AG08396 (cell line): ENCODE measurements around the gene SNX24.
"Not testable (repeated sequence)": the region's sequence is repeated elsewhere in the genome, so short reads cannot be mapped to it uniquely, and the experiment has no call there.

ENCODE experiments used
- DNase-seq: peaks from one replicate; pipeline ENCODE4 v3.0.0; 2012; ENCODE audit warnings: low spot score, mixed read lengths

The SNX24 gene, protein sequence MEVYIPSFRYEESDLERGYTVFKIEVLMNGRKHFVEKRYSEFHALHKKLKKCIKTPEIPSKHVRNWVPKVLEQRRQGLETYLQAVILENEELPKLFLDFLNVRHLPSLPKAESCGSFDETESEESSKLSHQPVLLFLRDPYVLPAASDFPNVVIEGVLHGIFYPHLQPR

DNA sequence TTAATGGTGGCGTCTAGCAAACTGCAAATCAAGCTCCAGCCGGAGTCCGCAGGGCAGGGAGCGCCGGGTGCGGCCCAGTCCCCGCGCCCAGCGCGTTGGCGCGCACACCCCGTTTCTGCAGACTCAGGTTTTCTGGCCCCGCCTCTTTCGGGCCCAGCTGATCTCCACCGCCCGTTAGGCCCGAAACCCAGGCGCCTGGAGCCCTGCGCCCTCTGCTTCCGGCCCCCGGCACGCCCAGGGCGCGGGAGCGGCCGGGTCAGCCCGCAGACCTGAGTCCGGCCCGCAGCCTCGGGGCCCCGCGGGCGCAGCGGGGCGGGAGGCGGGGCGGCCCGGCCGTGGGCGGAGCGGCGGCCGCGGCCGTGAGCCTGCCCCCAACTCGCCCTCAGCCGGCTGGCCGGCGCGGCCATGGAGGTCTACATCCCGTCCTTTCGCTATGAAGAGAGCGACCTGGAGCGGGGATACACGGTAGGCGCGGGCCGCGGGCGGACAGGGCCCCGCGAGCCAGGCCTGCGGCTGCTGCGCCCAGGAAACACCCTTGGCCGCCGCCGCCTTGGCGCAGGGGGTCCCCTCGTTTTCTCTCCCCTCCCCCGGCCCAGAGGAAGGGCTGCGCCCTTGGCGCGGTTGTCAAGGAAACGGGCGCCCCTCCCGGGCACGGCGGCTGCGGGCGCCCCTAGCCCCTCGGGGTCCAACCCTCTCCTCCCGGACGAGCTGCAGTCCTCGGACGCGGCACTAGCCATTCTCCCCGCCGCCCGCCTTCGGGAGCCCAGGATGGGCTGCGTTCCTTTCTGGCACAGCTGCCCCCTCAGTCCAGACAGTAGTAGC lies at the start of gene SNX24:
TSS of gene SNX24 (plus strand) at position 385 of the 822 bp plus-strand sequence. CDS start at position 406, 21 bp downstream.
- peak; percentile 93 for DNase-seq

DNA sequence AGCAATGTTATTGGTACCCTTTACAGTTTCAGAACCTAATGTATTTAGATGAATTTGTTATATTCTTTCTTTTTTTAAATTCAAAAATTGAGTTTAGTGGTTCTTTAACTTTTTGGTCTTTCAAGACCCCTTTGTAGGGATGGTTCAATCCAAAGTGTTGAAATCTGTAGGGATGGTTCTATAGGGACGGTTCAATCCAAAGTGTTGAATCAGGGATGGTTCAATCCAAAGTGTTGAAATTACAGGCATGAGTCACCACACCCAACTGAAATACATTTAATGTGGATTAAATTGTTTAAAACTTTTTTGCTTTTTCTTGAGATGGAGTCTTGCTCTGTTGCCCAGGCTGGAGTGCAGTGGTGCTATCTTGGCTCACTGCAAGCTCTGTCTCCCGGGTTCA lies 39.9 kb upstream of the SNX24 start:
- peak; percentile 7 for DNase-seq

DNA sequence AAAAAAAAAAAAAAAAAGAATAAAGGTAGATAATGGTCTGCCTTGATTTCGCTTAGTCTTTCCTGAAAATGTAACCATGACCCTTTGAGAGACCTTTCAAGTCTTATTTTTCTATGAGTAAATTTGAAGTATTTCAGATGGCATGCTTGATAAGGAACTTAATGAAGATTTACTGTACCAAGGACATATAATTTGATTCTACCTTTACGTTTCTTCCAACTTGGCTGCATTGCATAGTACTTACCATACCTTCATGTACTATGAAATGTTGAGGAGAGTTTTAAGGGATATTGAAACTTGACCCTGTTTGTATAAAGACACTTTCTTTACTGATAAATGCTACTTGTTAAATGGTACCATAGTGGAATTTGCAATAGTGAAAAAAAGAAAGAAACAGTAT lies 35.0 kb upstream of the SNX24 start:
- DNase-seq, result no peak

DNA sequence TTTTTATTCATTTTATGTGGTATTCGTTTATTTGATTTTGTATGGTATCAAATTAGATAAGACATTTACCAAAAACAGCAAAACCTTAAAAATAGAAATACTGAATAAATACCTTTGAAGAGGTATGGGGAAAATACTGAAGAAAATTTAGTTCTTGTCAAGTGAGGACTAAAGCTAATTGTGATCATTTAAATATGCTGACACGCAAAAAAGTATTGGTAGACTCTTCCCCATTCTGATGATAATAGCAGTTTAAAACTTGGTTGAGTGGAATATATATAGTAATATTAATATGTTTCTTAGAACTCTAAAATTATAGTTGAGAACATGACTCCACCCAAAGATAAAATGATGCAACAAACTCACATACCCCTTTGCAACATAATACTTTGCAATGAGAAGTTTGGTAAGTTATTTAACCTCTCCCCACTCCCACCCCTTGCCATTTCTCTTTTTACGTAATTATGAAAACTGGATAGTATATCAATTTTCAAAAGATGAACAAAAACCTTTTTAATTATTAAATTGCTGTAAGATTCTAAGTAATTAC lies 30.1 kb upstream of the SNX24 start:
- DNase-seq, result no peak

DNA sequence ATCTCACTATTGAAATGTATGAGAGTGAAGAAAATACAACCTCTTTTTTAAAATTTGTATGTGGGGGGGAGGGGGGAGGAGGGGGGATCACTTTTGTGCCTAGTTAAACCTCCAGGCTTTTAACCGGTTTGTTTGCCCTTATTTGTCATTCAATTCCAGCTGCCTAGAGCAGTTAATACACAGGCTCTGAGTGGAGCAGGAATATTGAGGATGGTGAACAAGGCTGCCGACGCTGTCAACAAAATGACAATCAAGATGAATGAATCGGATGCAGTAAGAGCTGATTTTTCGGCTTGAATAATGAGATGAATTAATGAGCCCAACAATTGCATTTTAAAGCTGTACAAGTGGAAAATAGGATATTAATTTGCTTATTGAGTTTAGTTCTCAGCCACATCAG lies 28.7 kb upstream of the SNX24 start:
- DNase-seq, result no peak

DNA sequence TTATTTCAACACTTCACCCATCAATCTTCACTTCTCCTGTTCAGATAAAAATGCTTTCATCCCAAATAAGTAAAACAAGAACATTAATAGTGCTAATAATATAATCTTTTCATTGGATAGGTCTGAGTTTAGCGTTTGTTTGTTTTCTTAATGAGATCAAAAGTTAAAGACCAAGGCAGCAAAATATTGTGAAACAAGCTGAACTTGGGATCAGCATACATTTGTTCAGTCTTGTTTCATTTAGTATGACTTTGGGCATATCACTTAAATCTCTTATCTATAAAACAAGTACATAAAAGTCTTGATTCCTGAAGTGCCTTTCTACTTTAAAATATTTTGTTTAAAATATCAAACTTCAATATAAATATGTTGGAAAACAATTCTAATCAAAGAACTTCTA lies 13.4 kb upstream of the SNX24 start:
- DNase-seq, result no peak

DNA sequence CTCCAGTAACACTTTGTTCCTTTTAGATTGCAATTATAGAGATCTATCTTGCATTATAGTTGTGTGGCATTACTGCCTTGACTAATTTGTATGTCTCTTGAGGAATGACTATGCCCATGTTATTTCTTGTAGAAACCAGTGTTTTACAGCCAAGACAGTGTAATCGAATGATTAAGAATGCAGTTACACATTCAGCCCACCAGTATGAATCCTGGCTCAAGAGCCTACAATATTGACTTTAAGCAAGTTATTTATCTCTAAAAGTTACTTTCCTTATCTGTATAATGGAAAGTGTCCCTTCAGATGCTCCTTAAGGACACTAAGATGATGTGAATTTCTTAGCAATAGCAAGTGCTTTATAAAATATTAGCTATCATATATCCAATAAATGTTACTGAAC lies 9.7 kb upstream of the SNX24 start:
- no peak for DNase-seq

DNA sequence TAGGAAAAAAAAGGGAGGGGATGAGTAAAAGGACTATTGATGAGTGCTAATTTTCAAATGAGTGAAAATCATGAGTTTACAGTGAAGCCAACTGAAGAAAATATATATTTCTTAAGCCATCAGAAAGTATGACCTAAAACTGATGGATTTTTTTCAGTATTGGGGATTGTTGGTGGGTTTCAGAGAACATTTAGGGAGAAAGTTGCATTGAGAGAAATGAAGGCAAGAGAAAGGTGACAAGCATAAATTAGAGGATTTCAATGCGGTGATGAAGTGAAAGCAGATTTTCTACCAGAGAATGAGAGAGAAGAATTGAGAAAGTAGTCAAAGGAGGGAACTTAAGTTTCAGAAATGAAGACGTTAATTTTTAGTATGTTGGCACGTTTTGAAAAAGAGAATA lies 8.5 kb upstream of the SNX24 start:
- no peak for DNase-seq

DNA sequence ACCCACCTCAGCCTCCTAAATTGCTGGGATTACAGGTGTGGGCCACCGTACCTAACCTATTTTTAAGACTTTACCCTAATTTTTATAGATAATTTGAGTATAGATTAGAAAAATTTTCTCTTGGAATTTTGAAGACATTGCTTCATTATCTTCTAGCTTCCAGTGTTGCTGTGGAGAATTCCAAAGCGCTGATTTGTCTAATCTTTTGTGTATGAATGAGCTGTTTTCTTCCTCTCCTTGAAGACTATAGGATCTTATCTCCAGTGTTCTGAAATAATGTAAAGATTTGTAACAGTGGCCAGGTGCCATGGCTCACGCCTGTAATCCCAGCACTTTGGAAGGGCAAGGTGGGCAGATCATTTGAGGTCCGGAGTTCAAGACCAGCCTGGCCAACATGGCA lies 5.7 kb upstream of the SNX24 start:
- DNase-seq, result no peak

DNA sequence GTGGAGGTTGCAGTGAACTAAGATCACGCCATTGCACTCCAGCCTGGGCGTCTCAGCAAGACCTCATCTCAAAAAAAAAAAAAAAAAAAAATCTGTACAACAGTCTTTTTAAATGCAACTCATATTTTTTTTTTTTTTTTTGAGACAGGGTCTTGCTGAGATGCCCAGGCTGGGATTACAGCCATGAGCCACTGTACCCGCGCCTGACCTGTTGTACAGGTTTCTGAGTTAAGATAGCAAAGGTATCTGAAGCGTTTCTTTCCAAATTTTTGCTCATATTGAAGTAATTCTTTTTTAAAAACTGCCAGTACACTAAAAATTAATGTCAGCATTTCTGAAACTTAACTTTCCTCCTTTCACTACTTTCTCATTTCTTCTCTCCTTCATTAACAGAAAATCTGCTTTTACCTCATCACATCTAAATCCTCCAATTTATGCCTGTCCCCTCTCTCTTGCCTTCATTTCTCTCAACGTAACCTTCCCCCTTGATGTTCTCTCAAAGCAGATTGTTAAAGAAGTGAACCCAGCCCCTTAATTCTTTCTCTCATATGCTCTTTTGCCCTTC lies 3.3 kb upstream of the SNX24 start:
- DNase-seq, result no peak

DNA sequence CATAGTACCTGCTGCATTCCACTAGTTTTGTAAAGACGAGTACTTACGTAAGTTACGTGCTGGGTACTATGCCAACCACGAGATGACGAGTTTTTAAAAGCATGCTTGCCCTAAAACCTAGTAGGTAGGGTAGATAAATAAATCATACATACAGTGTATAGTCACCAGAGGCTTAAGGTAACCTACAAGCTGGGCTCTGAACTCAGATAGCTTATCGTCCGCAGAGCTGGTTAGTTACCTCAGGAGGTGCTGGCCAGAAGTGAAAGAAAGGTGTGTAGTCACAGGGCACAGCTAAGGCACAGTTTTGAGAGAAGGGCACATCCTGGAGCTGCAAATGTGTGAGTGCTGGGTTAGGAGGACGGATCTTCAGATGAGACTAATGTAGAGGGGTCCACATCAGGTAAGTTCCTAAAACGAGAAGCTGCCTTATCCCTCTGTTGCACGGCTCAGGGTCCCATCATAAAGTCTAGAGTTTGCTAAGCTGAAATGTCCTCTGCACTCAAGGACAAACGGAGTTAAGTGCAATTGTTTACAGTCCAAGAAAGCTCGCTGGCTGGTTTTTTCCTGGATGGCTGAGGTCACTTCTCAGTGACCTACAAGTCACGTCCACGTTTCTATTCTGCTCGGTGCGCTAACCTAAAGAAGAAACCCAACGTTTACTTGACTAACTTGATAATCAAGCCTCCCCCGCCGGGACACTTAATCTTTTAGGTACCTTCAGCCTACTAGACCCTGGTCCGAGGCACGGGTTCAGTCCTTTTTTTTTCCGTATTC lies 1.1 kb upstream of the SNX24 start:
- DNase-seq, result no peak

DNA sequence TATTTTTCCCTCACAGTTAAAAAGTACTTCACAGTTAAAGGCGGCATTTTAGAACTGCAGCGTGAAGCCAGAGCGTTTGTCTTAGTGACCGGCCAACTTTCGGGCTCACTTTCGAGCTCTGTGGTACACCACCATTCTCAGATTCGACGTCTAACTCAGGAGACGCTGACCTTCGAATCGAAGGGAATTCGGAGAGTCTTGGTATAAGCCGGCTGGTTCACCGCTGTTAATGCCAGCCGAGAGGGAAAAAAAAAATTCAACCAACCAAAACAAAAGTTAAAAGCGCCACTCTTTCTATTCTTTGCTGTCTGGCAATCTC lies 544 bp upstream of the SNX24 start:
- no peak for DNase-seq

DNA sequence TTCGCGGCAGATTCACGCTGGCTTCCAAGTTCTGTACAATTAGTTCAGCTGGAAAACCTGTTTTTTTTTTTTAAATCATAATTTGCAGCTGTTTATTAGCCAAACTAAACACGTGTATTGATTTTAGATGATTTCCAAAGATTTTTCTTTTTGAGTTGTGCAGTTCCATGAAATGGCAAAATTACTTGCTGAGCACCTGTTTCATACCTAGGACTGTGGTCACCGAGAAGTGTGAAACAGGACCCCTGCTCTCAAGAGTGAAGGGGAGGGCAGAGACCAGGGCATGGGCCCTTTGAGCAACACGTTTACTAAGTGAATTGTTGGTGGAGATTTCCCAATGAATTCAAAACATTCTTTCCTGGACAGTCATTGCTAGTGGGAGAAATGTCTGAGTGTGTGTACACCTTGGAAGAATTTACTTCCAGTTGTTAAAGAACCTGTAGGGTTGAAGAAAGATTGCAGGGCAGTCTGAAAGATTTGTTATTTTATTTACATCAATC lies 688 bp downstream of the SNX24 start:
- peak; percentile 68 for DNase-seq

DNA sequence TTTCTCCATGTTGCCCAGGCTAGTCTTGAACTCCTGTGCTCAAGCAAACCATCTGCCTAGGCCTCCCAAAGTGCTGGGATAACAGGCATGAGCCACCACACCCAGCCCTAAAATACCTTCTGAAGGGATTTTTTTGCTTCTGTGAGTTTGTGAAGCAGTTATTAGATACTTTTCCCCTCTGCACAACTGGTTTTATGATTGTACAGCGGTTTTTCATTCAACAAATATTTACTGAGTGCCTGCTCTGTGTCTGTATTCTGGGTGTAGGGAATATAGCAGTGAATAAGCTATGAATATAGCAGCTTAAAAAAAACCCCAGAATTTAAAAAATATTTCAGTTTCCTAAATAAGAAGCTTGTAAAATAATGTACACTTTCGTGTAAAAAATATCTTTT lies 2.3 kb downstream of the SNX24 start:
- DNase-seq, result no peak

DNA sequence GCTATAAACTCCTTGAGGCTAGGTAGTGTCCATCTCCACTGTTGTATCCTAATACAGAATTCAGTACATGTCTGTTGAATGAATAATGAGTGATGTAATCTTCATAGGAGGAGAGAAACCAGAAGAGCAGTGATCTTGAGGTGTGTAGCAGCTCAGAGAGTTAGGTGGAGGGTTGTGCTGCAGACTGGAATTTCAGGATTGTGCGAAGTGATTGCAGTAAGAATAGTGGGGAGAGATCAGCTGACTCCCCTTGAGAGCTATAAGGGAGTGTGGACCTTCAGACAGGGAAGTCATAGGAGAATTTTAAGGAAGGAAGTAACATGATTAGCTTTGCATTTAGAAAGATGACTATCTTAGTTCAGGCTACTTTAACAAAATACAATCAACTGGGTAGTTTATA lies 4.4 kb downstream of the SNX24 start:
- no peak for DNase-seq

DNA sequence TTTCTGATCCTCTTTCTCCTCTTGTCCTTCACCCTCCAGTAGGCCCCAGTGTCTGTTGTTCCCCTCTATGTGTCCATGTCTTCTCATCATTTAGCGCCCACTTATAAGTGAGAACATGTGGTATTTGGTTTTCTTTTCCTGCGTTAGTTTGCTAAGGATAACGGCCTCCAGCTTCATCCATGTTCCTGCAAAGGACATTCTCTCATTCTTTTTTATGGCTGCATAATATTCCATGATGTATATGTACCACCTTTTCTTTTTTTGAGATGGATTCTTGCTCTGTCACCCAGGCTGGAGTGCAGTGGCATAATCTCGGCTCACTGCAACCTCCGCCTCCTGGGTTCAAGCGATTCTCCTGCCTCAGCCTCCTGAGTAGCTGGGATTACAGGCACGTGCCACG lies 12.1 kb downstream of the SNX24 start:
- DNase-seq, result not testable (repeated sequence)

DNA sequence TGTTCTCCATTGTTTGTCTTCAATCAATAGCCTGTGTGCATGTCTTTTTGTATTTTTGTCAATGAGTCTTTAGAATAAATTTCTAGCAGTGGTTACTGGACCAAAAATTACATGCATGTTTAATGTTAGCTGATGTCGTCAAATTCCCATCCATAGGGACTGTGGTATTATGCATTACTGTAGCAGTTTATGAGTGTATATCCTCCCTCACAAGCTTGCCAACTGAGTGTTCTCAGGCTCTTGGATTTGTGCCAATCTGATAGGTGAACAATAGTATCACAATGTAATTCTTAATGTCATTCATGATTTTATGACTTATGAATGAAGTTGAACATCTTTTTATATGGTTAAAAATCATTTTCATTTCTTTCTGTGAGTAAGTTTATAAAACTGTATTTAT lies 13.0 kb downstream of the SNX24 start:
- no peak for DNase-seq

DNA sequence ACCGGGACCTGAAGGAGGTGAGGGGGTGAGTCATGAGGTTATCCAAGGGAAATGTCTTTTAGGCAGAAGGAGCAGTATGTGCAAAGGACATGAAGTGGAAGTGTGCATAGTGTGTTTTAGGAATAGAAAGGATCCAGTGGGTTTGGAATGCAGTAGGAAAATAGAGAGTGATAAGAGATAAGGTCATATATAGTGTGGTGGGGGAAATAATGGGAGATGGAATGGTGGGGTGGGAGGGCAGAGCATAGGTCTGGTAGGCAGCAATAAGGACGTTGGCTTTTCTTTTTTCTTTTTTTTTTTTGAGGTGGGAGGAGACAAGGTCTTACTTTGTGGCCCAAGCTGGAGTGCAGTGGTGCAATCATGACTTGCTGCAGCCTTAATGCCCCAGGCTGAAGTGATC lies 17.8 kb downstream of the SNX24 start:
- DNase-seq, result no peak

DNA sequence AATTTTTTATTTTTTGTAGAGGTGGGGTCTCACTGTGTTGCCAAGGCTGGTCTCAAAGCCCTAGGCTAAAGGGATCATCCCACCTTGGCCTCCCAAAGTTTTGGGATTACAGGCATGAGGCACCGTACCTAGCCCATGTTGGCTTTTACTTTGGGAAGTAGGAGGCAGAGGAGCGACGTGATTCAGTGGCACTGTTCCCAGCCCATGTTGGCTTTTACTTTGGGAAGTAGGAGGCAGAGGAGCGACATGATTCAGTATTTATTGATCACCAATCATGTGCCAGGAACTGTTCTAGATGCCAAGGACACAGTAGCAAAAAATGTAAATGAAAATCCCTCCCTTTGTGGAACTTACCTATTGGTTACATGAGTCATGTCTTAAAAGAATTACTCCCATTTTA lies 18.3 kb downstream of the SNX24 start:
- no peak for DNase-seq

DNA sequence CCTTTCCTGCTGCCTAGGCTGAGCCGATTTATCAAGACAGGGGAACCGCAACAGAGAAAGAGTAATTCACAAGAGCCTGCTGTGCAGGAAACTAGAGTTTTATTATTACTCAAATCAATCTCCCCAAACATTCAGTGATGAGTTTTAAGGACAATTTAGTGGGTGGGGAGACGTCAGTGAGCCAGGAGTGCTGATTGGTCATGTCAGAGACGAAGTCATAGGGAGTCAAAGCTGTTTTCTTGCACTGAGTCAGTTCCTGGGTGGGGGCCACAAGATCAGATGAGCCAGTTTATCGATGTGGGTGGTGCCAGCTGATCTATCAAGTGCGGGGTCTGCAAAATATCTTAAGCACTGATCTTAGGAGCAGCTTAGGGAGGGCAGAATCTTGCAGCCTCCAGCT lies 19.0 kb downstream of the SNX24 start:
- DNase-seq, result no peak

DNA sequence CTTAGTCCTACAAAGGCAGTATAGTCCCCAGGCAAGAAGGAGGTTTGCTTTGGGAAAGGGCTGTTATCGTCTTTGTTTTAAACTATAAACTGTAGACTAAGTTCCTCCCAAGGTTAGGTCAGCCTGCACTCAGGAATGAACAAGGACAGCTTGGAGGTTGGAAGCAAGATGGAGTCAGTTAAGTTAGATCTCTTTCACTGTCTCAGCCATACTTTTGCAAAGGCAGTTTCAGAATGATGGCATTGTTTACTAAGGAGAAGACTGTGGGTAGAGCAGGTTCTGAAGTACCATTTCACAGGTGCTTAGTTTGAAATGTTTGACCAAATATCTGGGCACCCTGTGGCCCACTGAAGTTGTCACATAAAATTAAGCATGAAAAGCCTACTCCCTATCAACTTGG lies 19.4 kb downstream of the SNX24 start:
- no peak for DNase-seq

DNA sequence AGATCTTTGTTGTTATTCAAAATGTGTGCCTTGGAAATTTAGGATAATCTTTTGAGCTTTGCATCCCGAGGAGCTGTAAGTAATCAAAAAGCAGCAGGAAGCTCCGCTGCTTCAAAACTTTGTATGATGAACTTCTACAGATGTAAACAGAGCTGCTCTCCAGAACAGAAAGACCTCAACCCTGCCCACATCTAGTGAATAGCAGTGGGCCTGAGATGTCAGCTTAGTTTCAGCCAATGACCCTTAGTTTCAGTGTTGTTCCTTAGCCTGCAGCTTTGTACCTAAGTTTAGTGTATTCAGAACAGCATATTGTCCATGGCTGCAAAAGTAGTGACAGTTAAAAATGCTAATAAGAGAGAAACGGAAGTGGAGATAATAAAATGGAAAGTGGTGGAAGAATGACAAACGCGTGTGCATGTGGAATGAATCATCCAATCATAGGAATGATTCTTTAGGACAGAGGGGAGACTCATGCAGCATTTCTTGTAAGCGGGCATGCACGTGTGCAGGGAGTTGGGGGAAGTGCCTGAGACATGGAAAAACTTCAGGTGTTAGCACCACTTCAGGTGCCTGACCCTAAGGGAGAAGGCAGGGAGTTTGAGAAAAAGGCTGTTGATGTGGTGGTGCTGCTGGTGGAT lies 24.9 kb downstream of the SNX24 start:
- DNase-seq, result peak; percentile 29
